Right renal pelvis (tissue), 4 donors: ENCODE measurements around the gene KIF6. TPM values are rescaled to one million over a fixed set of nuclear protein-coding genes. Genes with fewer than 3 reads are reported as not detected.

Experiments used
- polyA plus RNA-seq, 4 donors: library from polyadenylated mRNA; unstranded; fragments of 120-200 nt; gene quantifications; one replicate each; pipeline ENCODE4 v1.2.1, GENCODE V29; 2013; ENCODE audit not compliant: insufficient read length in 4 of 4

Gene KIF6
- polyA plus RNA-seq, 4 donors = 3.8 to 4.6 (median 4.0) TPM

Other genes with a start within 250 kb of the KIF6 start
- gene DAAM2, start 67.0 kb upstream of the KIF6 start, polyA plus RNA-seq = 10 to 100 TPM; 22.7 to 27.7 (median 26.0) TPM
- gene MOCS1, start 209.1 kb upstream of the KIF6 start, polyA plus RNA-seq = 10 to 100 TPM; 11.4 to 14.5 (median 12.9) TPM